Measurements from ENCODE around the gene CLEC10A.
"Not testable (repeated sequence)": the region's sequence is repeated elsewhere in the genome, so short reads cannot be mapped to it uniquely, and the experiment has no call there.

Gene CLEC10A

DNA sequence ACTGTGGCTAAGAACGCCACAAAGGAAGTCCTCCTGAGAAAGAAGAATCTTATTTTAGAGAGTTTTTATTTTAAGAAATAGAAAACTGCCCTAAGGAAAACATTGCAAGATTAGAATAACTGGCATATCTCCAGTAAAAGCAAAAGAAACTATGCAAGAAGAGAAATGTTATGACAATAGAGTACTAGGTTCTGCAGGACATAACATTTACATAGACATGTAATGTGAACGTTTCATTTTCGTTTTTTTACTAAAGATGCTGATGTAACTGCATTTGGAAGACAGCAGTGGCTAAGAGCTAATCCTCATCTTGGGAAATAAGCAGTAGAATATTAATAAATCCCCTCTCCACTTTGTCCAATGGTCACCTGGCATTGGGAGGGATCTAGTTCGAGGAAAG lies 42.3 kb upstream of the CLEC10A start:
- in situ Hi-C loops (cut with MboI; ENCODE audit: low sequenced_read_pairs, unreplicated experiment) = no loop called here

GRCh38 chr17:7120635-7121034 lies 40.6 kb upstream of the CLEC10A start:
- DNase-seq (ENCODE audit: low spot score); in situ Hi-C loops (cut with MboI; ENCODE audit: low sequenced_read_pairs, unreplicated experiment): not testable (repeated sequence)

More for the DNA sequence above, 42.3 kb upstream of the CLEC10A start:
- TF ChIP-seq CTCF (IDR thresholded peaks at IDR 0.05; ENCODE audit: borderline replicate concordance, control extremely low read depth, extremely low read depth, insufficient read depth, missing control alignments) = no peak
- DNase-seq (ENCODE audit: low spot score) = no peak

- in situ Hi-C loops (cut with MboI; ENCODE audit: low sequenced_read_pairs, unreplicated experiment) = no loop called here
- TF ChIP-seq CTCF (IDR thresholded peaks at IDR 0.05; ENCODE audit: borderline replicate concordance, control extremely low read depth, extremely low read depth, insufficient read depth, missing control alignments) = no peak
- DNase-seq (ENCODE audit: low spot score) = no peak
These were observed 40.1 kb upstream of the CLEC10A start for GRCh38 chr17:7120123-7120522.

- no peak for TF ChIP-seq CTCF (IDR thresholded peaks at IDR 0.05; ENCODE audit: borderline replicate concordance, control extremely low read depth, extremely low read depth, insufficient read depth, missing control alignments)
- in situ Hi-C loops (cut with MboI; ENCODE audit: low sequenced_read_pairs, unreplicated experiment) = no loop called here
- no peak for DNase-seq (ENCODE audit: low spot score)
These were observed 39.3 kb upstream of the CLEC10A start for GRCh38 chr17:7119314-7119713.

DNA sequence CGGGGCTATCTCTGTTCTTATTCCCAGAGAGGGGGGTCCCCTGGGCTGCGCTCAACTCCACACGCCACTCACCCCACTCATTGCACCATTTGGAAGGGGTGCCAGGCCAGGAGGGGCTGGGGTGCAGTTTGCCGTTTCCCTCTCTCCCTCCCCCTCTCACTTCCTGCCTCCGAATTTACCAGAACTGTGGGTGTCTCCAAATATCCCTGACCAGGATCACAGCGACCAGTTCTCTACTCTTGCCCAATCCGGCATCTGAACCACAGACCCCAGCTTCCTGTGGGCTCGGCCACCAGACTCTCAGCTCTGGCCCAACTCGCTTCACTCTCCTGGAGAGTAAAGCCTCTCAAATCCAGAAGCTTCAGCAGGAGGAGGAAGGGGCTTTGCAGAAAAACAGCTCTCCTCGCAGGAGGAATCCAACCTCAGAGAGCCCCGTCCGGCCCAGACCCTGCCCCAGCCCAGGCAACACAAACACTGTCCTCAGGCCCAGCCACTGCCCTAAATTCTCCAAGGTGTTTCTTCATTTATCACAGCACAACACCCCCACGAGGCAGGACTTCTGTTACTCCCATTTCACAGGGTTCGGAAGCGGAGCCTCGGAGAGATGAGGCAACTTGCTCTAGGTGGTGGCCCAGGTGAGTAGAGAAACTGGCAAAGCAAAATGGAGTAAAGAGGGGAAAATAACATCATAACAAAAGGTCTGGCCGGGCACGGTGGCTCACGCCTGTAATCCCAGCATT lies 35.0 kb upstream of the CLEC10A start:
- TF ChIP-seq CTCF (IDR thresholded peaks at IDR 0.05; ENCODE audit: borderline replicate concordance, control extremely low read depth, extremely low read depth, insufficient read depth, missing control alignments) = no peak
- in situ Hi-C loops (cut with MboI; ENCODE audit: low sequenced_read_pairs, unreplicated experiment) = no loop called here
- DNase-seq (ENCODE audit: low spot score) = no peak

DNA sequence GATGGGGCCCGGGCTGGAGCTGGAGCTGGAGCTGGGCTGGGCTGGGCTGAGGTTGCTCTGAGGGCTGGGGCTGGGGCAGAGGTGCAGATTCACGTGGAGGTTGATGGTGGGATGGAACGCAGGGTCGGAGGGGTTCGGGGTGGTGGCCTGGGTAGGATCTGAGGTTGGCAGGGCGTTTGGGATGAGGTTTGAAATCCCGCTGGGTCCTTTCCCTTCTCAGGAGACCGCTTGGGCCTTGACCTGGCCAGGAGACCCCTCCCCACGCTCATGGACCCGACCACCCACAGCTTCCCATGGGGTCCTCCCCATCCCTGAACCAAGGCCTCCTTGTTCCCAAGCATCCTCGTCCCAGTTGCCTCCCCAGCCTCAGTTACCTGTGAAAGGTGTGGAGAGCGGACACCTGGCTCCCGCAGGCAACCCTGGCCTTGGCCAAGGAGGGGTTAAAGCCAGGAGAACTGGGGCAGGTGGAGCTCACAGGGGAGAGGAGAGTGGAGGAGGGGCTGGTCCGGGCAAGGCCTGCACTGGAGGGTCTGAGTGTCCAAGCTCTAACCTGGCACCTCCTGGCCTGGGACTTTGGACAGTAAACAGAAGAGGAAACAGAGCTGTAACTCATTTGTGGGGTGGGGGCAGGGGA lies 34.3 kb upstream of the CLEC10A start, which contains the start of gene ASGR2:
Gene ASGR2 (minus strand): TSS at position 582 of the 634 bp plus-strand sequence. CDS start 582 bp downstream, outside the sequence.
- TF ChIP-seq CTCF (IDR thresholded peaks at IDR 0.05; ENCODE audit: borderline replicate concordance, control extremely low read depth, extremely low read depth, insufficient read depth, missing control alignments) = no peak
- no peak for DNase-seq (ENCODE audit: low spot score)
- in situ Hi-C loops (cut with MboI; ENCODE audit: low sequenced_read_pairs, unreplicated experiment) = no loop called here
